Measurements from ENCODE around the gene MAGIX.

GRCh38 chrX:49186125-49187027 is 23.8 kb downstream of the MAGIX start, which contains the start of gene PRICKLE3:
- no peak for TF ChIP-seq RFX5 (IDR thresholded peaks at IDR 0.05; ENCODE audit: low read length)
- TF ChIP-seq USF1 (IDR thresholded peaks at IDR 0.05; ENCODE audit: borderline replicate concordance, low read depth): no peak

All from SK-N-SH (cell line).